ENCODE data around the gene RAB23.
"Not testable (repeated sequence)": the region's sequence is repeated elsewhere in the genome, so short reads cannot be mapped to it uniquely, and the experiment has no call there.

RAB23 gene

DNA sequence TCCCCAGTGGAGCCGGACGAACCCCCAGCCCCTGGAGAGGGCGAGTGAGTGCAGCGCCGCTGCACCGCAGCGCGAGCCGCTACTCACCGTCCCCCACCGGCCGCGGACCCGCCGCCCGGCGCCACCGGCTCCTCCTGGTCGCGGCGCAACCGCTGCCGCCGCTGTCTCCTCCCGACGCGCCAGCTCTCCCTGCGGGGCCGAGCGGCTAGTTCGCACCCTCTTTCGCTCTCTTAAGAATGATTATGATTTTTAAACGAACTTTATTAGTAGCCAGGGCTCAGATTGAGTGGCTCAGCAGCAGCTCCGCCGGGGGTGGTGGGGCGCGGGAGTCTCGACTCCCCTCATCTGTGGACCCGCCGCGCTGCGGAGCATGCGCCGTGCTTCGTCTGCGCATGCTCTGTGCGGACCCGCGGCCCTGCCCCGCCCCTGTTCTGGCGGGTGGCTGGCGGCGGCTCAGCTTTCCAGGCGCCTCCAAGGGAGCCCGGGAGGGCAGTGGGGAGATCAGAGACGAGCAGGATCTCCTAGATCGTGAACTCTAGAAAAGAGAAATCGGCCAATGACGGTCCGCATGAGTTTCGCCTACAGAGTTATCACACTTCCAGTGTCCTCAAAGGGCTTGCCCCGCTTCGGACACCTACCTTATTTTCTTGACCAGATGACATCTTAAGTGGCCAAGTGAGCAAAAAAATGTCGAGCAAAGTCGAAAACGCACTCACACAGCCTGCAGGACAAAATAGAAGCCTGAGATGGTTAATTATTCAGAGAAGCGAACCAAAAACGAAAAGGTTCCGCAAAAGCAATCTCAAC, at the start of gene RAB23:
RAB23 (minus strand) TSS at position 372 of the 807 bp plus-strand sequence. CDS start 11,927 bp downstream, outside the sequence.
- peak; percentile 72 for DNase-seq (ENCODE audit: low spot score)

- DNase-seq (ENCODE audit: low spot score), result no peak
These were observed 46.2 kb upstream of the RAB23 start for GRCh38 chr6:57268294-57268640.

GRCh38 chr6:57267586-57268293, 45.6 kb upstream of the RAB23 start:
- DNase-seq (ENCODE audit: low spot score), result peak; percentile 82

DNA sequence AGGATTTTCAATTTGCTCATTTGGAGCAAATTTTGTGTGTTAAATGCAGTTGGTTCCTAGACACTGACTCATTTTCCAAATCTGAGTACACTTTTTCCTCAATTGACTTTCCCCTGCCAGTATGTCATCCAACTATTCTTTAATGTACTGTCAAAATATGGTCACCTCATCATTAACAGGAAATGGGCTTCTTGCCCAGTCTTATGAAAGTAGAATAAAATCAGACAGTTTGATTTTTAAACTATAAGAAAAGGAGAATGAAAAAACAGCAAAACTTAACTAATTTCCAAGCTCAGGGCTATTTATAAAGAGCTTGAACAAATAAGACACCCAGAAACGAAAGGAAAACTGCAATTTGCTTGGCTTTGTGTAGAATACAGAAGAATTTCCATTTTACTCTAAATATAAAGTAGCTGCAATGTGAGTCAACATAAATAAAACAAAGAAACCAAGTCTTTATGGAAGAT, 43.7 kb upstream of the RAB23 start:
- no peak for DNase-seq (ENCODE audit: low spot score)

DNA sequence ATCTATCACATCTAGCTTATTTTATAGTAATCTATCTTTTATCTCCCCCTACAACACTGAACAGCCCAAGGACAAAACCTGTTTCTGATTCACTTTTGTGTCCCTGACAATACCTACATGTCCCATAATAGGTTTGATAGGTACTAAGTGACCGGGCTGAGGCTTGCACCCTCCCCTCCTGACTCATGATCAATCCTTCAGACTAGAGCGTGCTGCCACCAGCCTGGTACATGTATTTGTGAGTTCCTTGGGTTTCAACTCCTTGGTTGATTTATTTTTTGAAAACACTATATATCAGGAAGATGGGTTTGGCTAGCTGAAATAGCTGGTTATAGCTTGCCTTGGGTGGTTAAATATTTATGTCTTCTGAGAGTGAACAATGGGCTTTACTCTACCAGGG, 41.6 kb upstream of the RAB23 start:
- no peak for DNase-seq (ENCODE audit: low spot score)

DNA sequence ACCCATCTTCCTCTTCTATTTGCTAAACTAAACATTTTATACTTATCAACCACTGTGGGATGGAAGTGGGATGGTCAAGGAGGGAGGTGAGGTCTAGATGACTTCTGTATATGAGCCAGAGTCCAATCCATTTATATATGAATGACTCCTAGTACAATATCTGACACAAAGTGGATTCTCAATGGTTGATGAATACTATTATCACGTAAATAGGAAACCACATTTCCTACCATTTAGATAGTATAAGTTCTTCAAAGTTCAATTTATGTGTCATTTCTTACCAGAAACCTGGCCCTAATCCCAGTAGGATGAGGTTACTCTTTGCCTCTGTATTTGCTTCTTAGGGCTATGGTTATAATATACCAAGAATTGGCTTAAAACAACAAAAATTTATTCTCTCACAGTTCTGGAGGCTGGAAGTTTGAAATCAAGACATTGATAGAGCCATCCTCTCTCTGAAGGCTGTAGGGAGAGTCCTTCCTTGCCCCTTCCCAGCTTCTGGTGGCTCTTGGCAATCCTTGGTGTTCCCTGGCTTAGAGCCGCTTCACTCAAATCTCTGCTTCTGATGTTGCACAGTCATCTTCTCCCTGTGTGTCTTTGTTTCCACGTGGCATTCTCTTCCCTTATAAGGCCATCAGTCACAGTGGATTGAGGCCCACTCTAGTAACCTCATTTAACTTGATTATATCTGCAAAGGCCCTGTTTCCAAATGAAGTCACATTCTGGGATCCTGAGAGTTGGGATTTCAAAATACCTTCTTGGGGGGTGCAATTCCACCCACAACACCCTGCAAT, 41.0 kb upstream of the RAB23 start:
- DNase-seq (ENCODE audit: low spot score), result no peak

DNA sequence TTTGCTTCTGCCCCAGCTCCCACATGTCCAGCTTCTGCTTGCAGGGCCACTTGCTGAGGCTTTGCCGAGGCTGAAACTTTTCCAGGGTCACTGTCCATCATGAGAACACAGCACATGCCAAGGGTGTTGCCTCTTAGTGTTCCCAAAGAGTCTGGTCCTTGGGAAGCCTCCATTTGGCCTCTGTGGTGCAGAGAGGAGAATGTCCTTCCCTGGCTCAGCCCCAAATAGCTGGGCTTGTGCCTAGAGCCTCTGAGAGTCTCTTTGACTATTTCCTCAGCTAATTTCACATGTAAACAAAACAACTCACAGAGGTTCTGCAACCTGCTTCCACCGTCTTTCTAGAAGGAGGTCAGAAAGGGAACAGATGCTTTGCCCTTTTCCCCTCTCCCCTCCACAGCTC, 40.4 kb upstream of the RAB23 start:
- DNase-seq (ENCODE audit: low spot score), result no peak

DNA sequence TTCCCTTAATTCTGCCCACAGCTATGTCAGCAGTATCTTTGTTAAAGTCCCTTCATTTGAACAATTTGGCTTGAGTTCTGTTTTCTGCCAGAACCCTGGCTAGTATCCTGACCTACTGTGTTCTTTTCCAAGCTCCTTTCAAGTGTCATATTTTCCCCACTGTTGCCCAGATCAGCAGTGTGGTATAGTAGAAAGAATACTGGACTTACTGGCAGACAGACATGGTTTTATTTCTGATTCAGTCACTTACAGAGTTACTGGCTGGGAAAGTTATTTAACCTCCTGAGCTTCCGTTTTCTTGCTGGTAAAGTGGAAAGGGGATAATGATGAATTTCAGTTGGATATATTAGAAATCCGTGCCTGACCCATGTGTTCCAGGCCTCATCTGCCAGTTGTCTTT, 39.8 kb upstream of the RAB23 start:
- no peak for DNase-seq (ENCODE audit: low spot score)

- no peak for DNase-seq (ENCODE audit: low spot score)
These were observed 37.0 kb upstream of the RAB23 start for GRCh38 chr6:57259064-57259463.

DNA sequence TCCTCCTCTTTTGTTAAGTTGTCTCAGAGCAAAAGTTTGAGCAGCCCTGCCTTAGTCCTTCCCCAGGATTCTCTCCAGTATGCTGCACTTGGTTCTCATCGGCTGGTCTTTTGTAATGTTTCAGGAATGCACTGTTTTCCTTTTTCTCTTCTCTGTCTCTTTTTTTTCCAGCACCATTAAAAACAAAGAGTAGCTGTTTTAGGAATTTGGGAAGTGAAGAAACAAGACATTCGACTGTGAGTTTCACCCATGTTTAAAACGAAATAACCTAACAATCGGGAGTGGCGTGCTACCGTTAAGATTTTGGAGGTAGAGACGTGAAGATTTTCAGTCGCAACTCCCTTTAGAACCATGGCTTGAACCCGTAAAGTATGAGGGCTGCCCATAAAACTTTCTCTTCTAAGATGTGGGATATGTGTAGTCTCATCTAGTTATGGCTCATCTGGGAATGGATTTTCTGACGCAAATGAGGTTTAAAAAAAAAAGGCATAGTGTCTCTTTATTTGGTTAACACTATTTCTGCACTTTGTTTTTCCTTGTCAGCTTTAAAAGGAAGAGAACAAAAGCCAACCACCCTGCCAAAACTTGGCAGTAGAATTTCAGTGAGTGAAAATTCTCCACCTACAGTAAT, 35.9 kb upstream of the RAB23 start:
- no peak for DNase-seq (ENCODE audit: low spot score)

GRCh38 chr6:57256541-57256940, 34.4 kb upstream of the RAB23 start:
- DNase-seq (ENCODE audit: low spot score), result no peak

GRCh38 chr6:57255451-57256169, 33.5 kb upstream of the RAB23 start:
- DNase-seq (ENCODE audit: low spot score), result no peak

GRCh38 chr6:57254055-57254717, 32.1 kb upstream of the RAB23 start:
- no peak for DNase-seq (ENCODE audit: low spot score)

DNA sequence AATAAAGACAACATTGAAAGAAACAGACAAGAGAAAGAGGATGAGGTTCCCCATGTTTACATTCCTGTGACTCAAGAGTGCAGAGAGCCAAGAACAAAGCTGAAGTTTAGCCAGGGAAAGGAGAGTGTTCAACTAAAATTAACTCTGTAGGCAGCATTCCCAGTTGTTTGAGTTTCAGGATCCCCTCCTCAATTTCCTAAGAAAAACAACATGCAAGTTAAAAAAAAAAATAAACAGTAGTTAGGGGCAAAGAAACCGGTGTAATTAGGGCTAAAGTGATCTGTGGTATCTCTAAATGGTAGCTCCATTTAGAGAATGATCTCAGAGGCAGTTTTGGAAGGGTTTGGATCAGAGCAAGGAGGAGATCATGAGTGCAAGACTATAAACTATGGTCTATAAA, 30.9 kb upstream of the RAB23 start:
- DNase-seq (ENCODE audit: low spot score), result no peak

DNA sequence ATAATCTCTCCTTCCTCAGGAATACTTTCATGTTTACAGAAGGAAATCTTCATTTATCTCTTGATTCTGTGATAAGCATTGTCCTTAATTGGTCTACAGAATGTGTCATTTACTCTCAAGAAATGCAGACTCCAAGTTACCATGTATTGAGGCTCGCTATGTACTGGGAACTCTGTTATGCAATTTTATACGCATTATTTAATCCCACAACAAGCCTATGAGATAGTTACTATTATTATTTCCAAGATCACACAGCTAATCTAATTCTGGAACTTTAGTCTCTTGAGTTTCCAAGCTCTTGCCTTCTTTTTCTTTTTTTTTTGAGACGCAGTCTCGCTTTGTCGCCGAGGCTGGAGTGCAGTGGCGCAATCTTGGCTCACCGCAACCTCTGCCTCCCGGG, 30.0 kb upstream of the RAB23 start:
- DNase-seq (ENCODE audit: low spot score), result no peak

- no peak for DNase-seq (ENCODE audit: low spot score)
These were observed 28.2 kb upstream of the RAB23 start for GRCh38 chr6:57250348-57250747.

DNA sequence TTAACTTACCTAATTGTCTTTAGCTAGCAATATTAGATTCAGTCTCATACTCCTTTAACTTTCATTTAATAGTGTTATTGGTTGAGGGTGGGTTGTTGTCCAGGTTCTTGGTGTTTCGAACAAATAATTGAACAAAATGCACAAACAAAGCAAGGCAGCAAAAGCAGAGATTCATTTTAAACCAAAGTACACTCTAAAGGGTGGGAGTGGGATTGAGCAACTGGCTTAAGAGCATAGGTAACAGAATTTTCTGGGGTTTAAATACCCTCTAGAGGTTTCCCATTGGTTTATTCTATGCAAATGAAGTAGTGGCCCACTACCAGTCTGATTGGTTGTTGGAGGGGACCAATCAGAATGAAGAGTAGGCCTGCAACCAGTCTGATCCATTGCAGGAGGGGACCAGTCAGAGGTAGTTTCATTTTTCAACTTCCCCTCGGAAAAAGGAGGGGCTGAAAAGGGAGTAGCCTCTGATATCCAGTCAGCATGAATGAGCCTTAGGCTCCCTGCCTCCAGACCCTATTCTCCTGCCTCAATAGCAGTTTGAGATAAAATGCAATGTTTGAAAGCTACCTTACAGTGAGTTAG, 26.3 kb upstream of the RAB23 start:
- DNase-seq (ENCODE audit: low spot score), result no peak

DNA sequence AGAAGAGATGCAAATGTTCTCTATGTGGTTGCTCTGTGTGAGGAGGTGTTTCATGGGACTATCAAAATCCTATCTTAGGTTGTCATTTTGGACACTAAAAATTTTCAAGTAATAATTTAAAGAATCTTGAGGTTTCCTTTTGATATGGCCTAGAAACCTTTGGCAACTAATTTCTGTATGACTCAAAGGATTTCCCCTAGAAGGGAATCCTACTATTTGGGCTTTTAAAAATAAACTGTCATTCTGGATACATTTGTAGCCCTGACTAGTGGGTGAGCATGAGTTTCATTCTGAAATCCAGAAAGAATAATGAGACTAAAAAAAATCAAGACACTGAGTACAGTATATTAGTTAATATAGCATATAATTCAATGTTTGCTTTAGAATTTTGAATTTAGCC, 25.5 kb upstream of the RAB23 start:
- no peak for DNase-seq (ENCODE audit: low spot score)

DNA sequence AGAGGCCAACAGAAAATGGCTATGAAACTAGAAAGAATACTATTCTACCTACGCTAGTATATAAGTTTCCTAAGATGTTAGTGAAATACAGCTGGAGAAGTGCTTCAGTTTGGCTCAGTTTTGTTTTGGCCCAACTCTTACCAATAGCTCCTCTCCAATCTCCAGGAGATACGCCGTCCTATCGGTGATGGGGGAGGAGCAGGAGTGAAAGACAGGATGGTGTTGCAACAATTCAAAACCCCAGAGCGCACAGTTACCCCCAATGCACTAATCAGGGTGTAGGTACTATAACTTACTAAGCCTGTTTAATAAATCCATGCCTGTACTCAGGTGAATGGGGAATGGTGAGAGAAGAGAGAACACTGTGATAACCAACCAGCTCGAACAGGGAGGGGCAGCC, 24.2 kb upstream of the RAB23 start:
- no peak for DNase-seq (ENCODE audit: low spot score)

DNA sequence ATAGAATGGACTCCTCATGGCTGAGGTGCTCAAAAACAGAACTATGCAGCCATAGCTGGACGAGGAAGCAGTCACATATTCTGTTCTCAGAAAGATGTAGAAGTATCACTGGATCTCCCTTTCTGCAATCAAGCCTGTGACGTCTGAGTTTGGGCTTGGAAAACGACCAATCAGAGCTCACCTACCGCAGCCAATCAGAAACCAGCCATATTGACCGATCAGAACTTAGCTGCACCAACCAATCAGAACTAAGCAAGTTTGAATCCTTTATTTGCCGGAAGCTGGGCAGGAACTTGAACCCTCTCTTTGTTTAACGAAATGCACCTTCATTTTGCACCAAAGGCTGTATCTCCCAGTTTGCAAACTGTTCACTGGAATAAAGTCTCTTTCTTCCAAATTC, 21.8 kb upstream of the RAB23 start:
- DNase-seq (ENCODE audit: low spot score), result no peak

DNA sequence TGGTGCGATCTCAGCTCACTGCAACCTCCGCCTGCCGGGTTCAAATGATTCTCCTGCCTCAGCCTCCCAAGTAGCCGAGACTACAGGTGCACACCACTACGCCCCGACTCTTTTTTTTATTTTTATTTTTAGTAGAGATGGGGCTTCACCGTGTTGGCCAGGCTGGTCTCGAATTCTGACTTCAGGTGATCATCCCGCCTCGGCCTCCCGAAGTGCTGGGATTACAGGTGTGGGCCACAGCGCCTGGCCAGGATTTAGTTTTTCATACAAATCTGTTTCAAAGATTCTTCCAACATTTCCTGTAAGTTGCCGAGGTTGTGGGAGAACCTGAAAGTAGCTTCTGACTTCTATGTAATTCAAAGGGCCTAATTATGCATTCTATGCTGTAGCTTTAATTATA, 21.4 kb upstream of the RAB23 start:
- DNase-seq (ENCODE audit: low spot score), result not testable (repeated sequence)
